BE2C (cell line): ENCODE measurements around the gene CAMSAP1.

Experiments used
- DNase-seq: peaks from one replicate; pipeline ENCODE4 v3.0.0-alpha.2; 2020
- H3K27me3 ChIP-seq: fragments of 250-450 bp; sonication (Bioruptor Pico); 2 replicates; pipeline ENCODE4 v1.5.1; 2020; ENCODE audit warnings: mild to moderate bottlenecking
- H3K36me3 ChIP-seq: fragments of 250-450 bp; sonication (Bioruptor Pico); 2 replicates; pipeline ENCODE4 v1.5.1; 2020; ENCODE audit warnings: mild to moderate bottlenecking
- H3K4me1 ChIP-seq: fragments of 250-450 bp; sonication (Bioruptor Pico); 2 replicates; pipeline ENCODE4 v1.5.1; 2020
- H3K4me3 ChIP-seq: 2 replicates; pipeline ENCODE4 v1.5.1; 2011; ENCODE audit warnings: low read depth, low read length
- H3K9me3 ChIP-seq: fragments of 250-450 bp; sonication (Bioruptor Pico); 2 replicates; pipeline ENCODE4 v1.5.1; 2020
- CTCF ChIP-seq: IDR thresholded peaks from 2 replicates; pipeline ENCODE4 v1.5.1; 2012; ENCODE audit warnings: mild to moderate bottlenecking, low read depth, low read length

The CAMSAP1 gene

GRCh38 chr9:135823036-135823435, 84.3 kb downstream of the CAMSAP1 start:
- H3K27me3 ChIP-seq = no peaks in the 10 kb centered on the region
- H3K36me3 ChIP-seq = peaks cover 61% of the 10 kb centered on the region

GRCh38 chr9:135822374-135822755, 85.0 kb downstream of the CAMSAP1 start:
- no peak overlapping the region for H3K4me3 ChIP-seq
- H3K9me3 ChIP-seq = no peaks in the 10 kb centered on the region
- no peaks in the 10 kb centered on the region for H3K27me3 ChIP-seq
- peaks cover 64% of the 10 kb centered on the region for H3K36me3 ChIP-seq
- no peak for DNase-seq
- no peak for TF ChIP-seq CTCF
- no peaks in the 10 kb centered on the region for H3K4me1 ChIP-seq

More at GRCh38 chr9:135823036-135823435, 84.3 kb downstream of the CAMSAP1 start:
- Histone ChIP-seq H3K9me3 (peaks cover under 1% of the 10 kb centered on the region), H3K4me1 (no peaks in the 10 kb centered on the region), H3K4me3 (no peak overlapping the region)
- no peak for TF ChIP-seq CTCF
- DNase-seq = no peak

- DNase-seq = no peak
- Histone ChIP-seq H3K9me3 (no peaks in the 10 kb centered on the region), H3K36me3 (peaks cover 69% of the 10 kb centered on the region)
Observed at GRCh38 chr9:135821733-135822373, 85.5 kb downstream of the CAMSAP1 start.

GRCh38 chr9:135821116-135821515, 86.2 kb downstream of the CAMSAP1 start:
- TF ChIP-seq CTCF = no peak
- H3K9me3 ChIP-seq = no peaks in the 10 kb centered on the region
- H3K4me3 ChIP-seq = no peak overlapping the region
- no peaks in the 10 kb centered on the region for H3K27me3 ChIP-seq
- H3K4me1 ChIP-seq = no peaks in the 10 kb centered on the region
- DNase-seq = no peak
- peaks cover 76% of the 10 kb centered on the region for H3K36me3 ChIP-seq

More at GRCh38 chr9:135821733-135822373, 85.5 kb downstream of the CAMSAP1 start:
- no peaks in the 10 kb centered on the region for H3K27me3 ChIP-seq
- no peak overlapping the region for H3K4me3 ChIP-seq
- no peaks in the 10 kb centered on the region for H3K4me1 ChIP-seq
- no peak for TF ChIP-seq CTCF

- no peaks in the 10 kb centered on the region for H3K9me3 ChIP-seq
- no peaks in the 10 kb centered on the region for H3K27me3 ChIP-seq
- no peak overlapping the region for H3K4me3 ChIP-seq
- no peaks in the 10 kb centered on the region for H3K4me1 ChIP-seq
- TF ChIP-seq CTCF = no peak
- no peak for DNase-seq
- peaks cover 78% of the 10 kb centered on the region for H3K36me3 ChIP-seq
Observed at GRCh38 chr9:135820661-135821060, 86.7 kb downstream of the CAMSAP1 start.

- H3K9me3 ChIP-seq = no peaks in the 10 kb centered on the region
- H3K4me1 ChIP-seq = no peaks in the 10 kb centered on the region
- H3K36me3 ChIP-seq = peaks cover 83% of the 10 kb centered on the region
- H3K27me3 ChIP-seq = no peaks in the 10 kb centered on the region
- TF ChIP-seq CTCF = peak; percentile 35
- no peak for DNase-seq
- H3K4me3 ChIP-seq = no peak overlapping the region
Observed at GRCh38 chr9:135819905-135820304, 87.4 kb downstream of the CAMSAP1 start.
